GM21381 (cell line): ENCODE measurements around the gene EXOC2.

ENCODE experiments used
- ATAC-seq: cut with Tn5 transposase; IDR thresholded peaks from one replicate; pipeline ENCODE4 v1.9.1; 2021; ENCODE audit warnings: mild to moderate bottlenecking, moderate library complexity; ENCODE audit not compliant: unreplicated experiment

Gene EXOC2, protein sequence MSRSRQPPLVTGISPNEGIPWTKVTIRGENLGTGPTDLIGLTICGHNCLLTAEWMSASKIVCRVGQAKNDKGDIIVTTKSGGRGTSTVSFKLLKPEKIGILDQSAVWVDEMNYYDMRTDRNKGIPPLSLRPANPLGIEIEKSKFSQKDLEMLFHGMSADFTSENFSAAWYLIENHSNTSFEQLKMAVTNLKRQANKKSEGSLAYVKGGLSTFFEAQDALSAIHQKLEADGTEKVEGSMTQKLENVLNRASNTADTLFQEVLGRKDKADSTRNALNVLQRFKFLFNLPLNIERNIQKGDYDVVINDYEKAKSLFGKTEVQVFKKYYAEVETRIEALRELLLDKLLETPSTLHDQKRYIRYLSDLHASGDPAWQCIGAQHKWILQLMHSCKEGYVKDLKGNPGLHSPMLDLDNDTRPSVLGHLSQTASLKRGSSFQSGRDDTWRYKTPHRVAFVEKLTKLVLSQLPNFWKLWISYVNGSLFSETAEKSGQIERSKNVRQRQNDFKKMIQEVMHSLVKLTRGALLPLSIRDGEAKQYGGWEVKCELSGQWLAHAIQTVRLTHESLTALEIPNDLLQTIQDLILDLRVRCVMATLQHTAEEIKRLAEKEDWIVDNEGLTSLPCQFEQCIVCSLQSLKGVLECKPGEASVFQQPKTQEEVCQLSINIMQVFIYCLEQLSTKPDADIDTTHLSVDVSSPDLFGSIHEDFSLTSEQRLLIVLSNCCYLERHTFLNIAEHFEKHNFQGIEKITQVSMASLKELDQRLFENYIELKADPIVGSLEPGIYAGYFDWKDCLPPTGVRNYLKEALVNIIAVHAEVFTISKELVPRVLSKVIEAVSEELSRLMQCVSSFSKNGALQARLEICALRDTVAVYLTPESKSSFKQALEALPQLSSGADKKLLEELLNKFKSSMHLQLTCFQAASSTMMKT

GRCh38 chr6:692858-693722, at the start of gene EXOC2:
TSS of gene EXOC2 (minus strand) at chr6:693139. CDS start at chr6:637818, 55,321 bp downstream.
- peak; percentile 84 for ATAC-seq

DNA sequence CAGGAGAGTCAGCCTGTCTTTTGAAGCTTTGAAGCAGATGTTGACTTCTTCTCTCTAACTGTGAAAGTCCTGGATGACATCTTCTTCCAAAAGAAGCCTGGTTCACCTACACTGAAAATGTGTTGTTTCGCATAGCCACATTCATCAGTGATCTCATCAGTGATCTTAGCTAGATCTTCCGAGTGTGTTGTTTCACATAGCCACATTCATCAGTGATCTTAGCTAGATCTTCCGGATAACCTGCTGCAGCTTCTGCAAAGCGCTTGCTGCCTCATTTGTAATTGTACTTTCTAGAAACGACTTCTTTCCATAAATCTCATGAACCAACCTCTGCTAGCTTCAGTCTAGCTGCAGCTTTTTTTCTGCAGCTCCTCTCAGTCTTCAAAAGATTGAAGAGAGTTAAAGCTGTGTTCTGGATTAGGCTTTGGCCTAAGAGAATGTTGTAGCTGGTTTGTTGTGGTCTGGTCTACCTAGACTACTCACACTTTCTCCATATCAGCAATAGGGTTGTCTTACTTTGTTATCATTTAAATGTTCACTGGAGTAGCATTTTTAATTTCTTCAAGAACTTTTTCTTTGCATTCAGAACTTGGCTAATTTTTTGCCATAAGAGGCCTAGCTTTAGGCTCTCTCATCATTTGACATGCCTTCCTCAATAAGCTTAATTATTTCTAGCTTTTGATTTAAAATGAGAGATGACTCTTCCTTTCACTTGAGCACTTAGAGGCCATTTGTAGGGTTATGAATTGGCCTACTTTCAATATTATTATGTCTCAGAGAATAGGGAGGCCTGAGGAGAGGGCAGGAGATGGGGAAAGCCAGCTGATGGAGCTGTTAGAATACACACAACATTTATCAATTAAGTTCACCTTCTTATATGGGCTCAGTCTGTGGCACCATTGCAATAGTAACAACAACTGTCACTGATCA, 48.7 kb upstream of the EXOC2 start:
- ATAC-seq = no peak

DNA sequence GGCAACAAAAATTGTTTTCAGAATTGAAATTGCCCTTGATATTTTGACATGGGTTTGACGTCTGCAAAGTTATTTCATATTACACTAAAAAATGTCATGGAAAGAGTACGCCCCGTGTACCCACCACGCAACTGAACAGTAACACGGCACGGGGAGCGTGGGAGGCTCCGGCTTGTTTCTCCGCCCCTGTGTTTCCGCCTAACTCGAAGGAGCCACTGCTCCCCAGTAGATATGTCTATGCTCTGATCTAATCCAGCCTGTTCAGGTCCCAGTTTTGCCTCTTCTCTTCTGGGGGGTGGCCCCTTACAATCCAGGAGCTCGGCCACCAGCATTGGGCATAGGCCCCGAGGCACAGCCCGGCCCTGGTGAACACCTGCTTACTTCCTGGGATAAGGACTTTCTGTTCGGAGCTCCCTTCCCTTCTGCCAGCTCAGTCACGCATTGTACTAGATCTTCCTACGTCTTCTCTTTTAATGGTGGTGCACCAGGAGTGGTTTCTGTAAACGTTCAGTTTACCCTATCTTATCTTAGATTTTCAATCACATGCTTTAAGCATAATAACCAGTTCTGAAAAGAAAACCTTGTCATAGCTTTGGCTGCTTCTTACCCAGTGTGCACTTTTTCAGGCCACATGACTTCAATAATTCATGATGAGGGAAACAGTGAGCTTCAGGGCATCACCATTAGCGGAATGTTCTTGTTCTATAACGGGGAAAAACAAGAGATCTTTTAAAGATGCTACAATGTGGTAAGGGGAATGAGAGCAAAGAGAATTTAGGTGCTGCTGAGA, 43.9 kb upstream of the EXOC2 start:
- ATAC-seq = no peak

DNA sequence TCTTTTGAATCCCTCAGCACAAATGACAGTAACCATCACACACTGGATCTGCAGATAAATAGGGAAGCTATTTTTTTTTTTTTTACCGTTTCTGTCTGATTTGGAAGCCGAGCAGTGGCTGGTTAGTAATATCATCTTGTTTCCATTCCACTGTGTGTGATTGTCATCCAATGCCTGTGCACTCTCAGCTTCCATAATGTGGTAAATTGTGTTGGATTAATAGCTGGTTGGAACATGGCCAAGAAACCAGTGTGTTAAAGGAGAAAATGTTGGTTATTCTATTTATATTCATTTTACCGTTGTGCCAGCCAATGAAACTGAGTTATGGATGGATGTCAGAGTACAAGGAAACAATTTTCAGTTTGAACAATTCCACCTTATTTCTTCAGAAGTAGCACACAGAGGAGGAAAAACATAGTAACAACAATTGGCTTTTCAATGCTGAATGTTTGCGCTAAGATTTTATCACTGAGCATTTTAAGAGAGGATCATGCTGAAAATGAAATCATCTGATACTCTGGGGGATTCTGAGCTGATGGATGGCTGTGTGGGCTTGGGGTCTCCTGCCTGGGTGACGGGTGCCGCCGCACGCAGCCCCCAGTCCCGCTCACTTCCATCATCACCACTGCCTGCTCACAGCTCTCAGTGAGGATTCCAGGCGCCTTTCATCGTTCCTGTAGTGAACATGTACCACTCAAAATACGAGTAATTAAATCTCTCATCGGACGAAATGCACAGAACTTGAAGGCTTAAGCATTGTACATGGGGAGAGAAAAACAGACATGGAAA, 40.7 kb upstream of the EXOC2 start:
- no peak for ATAC-seq

GRCh38 chr6:731924-732323, 39.0 kb upstream of the EXOC2 start:
- no peak for ATAC-seq

DNA sequence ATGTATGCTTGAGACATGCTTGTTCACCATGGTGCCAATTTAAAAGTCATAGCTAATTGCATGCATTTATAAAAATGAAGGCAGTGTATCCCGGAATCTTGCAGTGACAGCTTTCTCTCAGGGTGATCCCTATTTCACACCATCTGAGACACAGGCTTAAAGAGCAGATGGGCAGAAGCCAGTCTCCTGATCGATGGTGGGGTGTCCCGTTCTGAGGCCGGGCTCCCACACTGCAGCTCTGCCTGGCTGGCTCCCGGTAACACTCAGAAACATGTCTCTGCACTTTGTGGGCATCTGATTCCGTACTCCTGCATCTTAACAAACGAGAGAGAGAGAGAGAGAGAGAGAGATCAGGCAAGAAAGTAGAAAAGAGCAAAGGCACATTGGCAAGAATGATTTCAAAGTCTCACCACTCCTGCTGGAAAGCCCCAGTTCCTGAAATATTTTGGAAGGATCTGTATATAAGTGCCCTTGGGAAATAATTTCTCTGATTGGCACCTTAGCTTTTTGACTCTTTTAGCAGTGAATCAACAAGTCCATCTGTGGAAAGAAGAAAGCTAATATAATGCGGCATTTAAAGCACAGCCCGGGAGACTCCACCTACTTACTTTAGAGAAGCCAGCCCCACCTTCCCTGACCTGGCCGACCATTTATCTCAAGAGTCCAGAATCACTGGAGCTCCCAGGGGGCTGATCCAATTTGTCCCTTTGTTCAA, 36.8 kb upstream of the EXOC2 start:
- ATAC-seq = no peak

DNA sequence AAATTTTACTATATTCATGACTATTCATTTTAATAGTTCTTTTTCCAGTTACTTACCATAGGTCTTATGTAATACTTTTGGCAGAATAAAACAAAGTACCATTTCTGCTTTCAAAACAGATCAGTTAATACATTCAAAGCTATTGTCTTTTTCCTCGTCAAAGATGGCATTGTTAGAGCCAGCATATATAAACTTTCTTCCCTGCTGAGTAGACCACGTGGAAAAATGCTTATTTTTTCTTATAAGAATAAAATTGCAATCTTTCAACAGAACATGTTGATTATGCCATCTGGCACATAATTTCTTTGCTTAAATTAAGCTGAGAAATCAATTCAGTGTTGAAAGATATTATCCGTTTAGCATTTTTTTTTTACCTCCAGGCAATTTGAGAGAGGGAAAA, 34.9 kb upstream of the EXOC2 start:
- ATAC-seq = no peak

GRCh38 chr6:723540-723939, 30.6 kb upstream of the EXOC2 start:
- no peak for ATAC-seq

DNA sequence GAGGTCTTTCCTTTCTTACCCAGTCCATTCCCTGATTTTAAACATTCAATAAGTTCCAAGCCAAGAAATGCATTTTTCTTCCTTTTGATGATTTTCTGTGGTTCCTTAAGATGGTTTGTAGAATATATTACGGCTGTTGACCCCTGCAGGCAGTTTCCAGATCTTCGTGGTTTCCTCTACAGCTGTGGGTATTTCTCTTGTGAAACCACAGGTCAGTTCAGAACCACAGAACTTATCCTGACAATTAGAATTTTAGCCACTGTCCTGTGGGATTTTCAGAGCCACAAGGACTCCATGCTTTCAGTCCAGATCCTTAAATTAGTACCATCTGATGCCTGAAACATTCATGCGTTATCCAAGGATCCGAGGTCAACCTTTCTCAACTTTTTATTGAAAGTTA, 29.7 kb upstream of the EXOC2 start:
- no peak for ATAC-seq

- ATAC-seq = no peak
Observed at GRCh38 chr6:722077-722524, 29.2 kb upstream of the EXOC2 start.

- no peak for ATAC-seq
Observed at GRCh38 chr6:718345-718744, 25.4 kb upstream of the EXOC2 start.

- ATAC-seq = no peak
Observed at GRCh38 chr6:717135-717534, 24.2 kb upstream of the EXOC2 start.

DNA sequence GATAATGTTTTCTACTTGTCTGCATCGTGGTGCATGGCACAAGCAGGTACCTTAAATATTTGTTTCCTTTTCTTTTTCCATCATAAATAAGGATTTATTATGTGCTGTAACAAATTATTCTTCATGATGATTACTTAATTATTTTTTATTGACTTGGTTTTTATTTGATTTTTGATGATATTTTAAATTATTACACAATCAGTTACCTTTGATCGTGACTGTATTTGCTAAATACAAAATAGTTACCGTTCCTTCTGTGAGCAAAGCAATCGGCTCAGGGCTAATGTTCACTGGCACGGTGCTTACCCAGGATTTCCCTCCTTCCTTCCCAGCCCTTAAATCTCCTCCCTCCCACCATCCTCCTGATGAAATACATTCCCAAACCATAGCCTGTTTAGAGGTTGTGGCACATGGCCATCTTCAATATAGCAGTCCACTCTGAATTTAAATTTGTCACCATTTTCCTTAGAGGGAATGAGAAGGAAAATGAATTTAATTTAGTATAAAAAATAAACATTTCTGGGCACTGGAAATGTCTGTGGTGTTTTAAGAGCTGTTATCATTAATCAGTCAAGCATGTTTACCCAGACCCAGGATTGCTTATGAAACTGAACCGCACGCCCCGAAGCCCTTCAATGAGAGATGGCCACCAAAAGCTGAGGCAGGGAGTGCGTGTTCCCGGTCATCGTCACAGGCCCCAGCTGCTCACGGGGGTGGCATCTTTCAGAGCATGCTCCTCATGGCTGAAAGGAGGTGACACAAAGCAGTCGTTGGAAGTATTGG, 23.0 kb upstream of the EXOC2 start:
- ATAC-seq = no peak

DNA sequence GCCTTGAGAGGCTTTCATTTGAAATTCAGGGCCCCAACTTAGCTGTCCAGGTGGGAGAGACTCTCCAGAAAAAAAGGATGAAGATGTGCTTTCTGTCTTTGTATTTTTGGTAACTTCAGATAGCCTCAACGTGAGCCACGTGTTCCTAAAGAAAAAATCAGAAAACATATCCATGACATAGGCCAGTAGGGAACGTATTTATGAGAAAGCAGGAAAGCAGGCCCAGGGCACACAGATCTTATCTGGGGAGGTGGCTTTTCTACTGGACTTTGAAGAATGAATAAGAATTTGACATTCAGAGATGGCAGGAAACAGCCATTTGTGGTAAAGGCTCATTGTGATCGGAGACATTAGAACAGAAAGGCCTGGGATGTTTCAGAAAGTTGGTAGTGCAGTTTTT, 21.2 kb upstream of the EXOC2 start:
- ATAC-seq = no peak

DNA sequence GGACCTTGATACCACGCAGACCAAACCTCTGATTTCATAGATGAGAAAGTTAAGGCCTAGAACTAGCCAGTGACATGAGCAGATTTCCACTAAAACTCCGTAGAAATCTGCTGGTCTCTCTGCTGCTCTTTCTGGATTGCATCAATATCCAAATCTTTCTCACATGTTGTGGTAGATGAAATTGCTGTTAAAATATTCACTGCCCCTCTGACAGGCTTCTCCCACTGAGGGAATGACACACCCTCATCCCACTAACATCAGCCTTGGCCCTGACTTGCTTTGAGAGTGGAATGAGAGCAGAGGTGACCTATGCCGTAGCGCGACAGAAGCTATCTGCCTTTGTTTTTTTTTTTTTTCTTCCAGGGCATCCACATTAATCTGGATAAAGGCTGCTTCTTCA, 20.4 kb upstream of the EXOC2 start:
- no peak for ATAC-seq

DNA sequence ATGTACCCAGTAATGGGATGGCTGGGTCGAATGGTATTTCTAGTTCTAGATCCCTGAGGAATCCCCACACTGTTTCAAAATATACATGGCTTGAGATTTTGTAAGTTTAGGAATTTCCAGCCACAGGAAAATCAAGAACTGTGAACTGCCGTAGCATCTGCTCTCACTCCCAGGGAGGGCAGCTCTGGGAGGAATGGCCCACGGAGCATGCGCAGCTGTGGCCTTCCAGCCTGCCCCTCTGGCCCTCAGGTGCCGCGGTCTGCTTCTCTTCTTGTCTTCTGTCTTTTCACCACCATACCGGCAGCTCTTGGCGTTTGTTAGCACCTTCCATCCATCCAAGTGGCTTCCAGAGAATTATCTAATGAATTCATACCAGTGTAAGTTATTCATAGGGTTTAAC, 19.9 kb upstream of the EXOC2 start:
- ATAC-seq = no peak

DNA sequence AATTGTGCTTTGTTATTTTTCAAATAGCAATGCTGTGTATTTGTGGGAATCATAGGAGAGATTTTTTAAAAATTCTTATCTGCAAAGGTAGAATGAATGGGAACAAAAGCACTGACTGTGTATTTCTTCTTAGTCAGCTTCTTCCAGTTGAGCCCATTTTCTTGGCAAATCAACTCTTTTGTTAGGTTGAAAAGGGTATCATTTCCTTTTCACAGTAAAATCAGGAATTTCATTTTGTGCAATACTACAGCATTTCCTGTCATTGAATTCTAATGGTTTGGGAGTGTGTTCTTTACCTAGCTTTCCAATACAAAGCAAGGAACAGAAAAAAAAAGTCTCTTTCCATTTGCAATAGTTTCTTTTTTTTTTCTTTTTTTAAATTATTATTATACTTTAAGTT, 19.0 kb upstream of the EXOC2 start:
- ATAC-seq = no peak
